Astrocyte (in vitro differentiated cells and primary cell): Measurements from ENCODE around the gene HSPB2. TPM values are rescaled to one million over a fixed set of nuclear protein-coding genes. Genes with fewer than 3 reads are reported as not detected.

Source experiments
- DNase-seq: peaks from one replicate; pipeline ENCODE4 v3.0.0-alpha.2; 2010; ENCODE audit warnings: low read depth
- FAIRE-seq: peaks from 2 replicates; lab custom pipeline; 2011; peaks lifted over from hg19 to GRCh38; lab: Jason Lieb, UNC
- H2AFZ ChIP-seq: 2 replicates; pipeline ENCODE4 v1.6.0; 2012; ENCODE audit warnings: low read depth, low read length, inconsistent platforms
- H3K27ac ChIP-seq: 2 replicates; pipeline ENCODE4 v1.5.1; 2011; ENCODE audit warnings: low read depth, low read length, inconsistent platforms
- H3K27me3 ChIP-seq: 2 replicates; pipeline ENCODE4 v1.6.0; 2011; ENCODE audit warnings: low read length, inconsistent platforms; ENCODE audit not compliant: insufficient read depth
- H3K36me3 ChIP-seq: 2 replicates; pipeline ENCODE4 v1.5.1; 2011; ENCODE audit warnings: low read length, inconsistent platforms; ENCODE audit not compliant: insufficient read depth
- H3K4me1 ChIP-seq: 2 replicates; pipeline ENCODE4 v1.5.1; 2011; ENCODE audit warnings: low read length, inconsistent platforms; ENCODE audit not compliant: insufficient read depth
- H3K4me2 ChIP-seq: 2 replicates; pipeline ENCODE4 v1.6.0; 2012; ENCODE audit warnings: low read length, inconsistent platforms
- H3K4me3 ChIP-seq: 2 replicates; pipeline ENCODE4 v1.5.1; 2011; ENCODE audit warnings: low read depth, mild to moderate bottlenecking, low read length, inconsistent platforms; ENCODE audit not compliant: insufficient read depth
- H3K79me2 ChIP-seq: 2 replicates; pipeline ENCODE4 v1.6.0; 2012; ENCODE audit warnings: mild to moderate bottlenecking, low read length, inconsistent platforms; ENCODE audit not compliant: insufficient read depth
- H3K9ac ChIP-seq: 2 replicates; pipeline ENCODE4 v1.6.0; 2012; ENCODE audit warnings: mild to moderate bottlenecking, low read length, inconsistent platforms
- H3K9me3 ChIP-seq: 2 replicates; pipeline ENCODE4 v1.5.1; 2012; ENCODE audit warnings: low read depth, mild to moderate bottlenecking, low read length, inconsistent platforms; ENCODE audit not compliant: insufficient read depth
- H4K20me1 ChIP-seq: 2 replicates; pipeline ENCODE4 v1.6.0; 2012; ENCODE audit warnings: low read length, inconsistent platforms; ENCODE audit not compliant: insufficient read depth
- H3K27ac Mint-ChIP-seq: one replicate; pipeline ENCODE4 v1.8.0; 2021; ENCODE audit warnings: mild to moderate bottlenecking, mixed read lengths; ENCODE audit not compliant: unreplicated experiment
- H3K27me3 Mint-ChIP-seq: one replicate; pipeline ENCODE4 v1.8.0; 2021; ENCODE audit warnings: low read depth, mixed read lengths; ENCODE audit not compliant: unreplicated experiment
- H3K36me3 Mint-ChIP-seq: one replicate; pipeline ENCODE4 v1.8.0; 2021; ENCODE audit warnings: low read depth, mixed read lengths; ENCODE audit not compliant: unreplicated experiment
- H3K4me1 Mint-ChIP-seq: one replicate; pipeline ENCODE4 v1.8.0; 2021; ENCODE audit warnings: low read depth, mixed read lengths; ENCODE audit not compliant: unreplicated experiment
- H3K4me3 Mint-ChIP-seq: one replicate; pipeline ENCODE4 v1.8.0; 2021; ENCODE audit warnings: mild to moderate bottlenecking, moderate library complexity, mixed read lengths; ENCODE audit not compliant: unreplicated experiment
- H3K9me3 Mint-ChIP-seq: one replicate; pipeline ENCODE4 v1.8.0; 2021; ENCODE audit warnings: mild to moderate bottlenecking, mixed read lengths; ENCODE audit not compliant: unreplicated experiment
- CTCF ChIP-seq: IDR thresholded peaks from 2 replicates; pipeline ENCODE4 v1.5.1; 2011; ENCODE audit warnings: low read depth, mild to moderate bottlenecking, inconsistent platforms, low read length, moderate library complexity; ENCODE audit not compliant: insufficient read depth
- EZH2 ChIP-seq: IDR thresholded peaks from 2 replicates; pipeline ENCODE4 v1.6.1; 2012; ENCODE audit warnings: mild to moderate bottlenecking, low read length, inconsistent platforms; ENCODE audit not compliant: insufficient read depth
- total RNA-seq: library from RNA; stranded (reverse); gene quantifications from 2 replicates; pipeline ENCODE4 v1.2.1, GENCODE V29; 2021

The HSPB2 gene
- total RNA-seq, 1 donor from 2014 or later: not detected

GRCh38 chr11:111917788-111918187 is 5.3 kb downstream of the HSPB2 start:
- no peak overlapping the region for H3K27ac ChIP-seq
- H3K36me3 ChIP-seq: no peaks in the 10 kb centered on the region
- H3K4me1 ChIP-seq: peaks cover 11% of the 10 kb centered on the region
- H3K4me3 ChIP-seq: no peak overlapping the region
- Mint-ChIP-seq H3K9me3 (no peaks in the 10 kb centered on the region), H3K4me3 (no peak overlapping the region), H3K36me3 (no peaks in the 10 kb centered on the region), H3K27ac (no peak overlapping the region), H3K4me1 (no peaks in the 10 kb centered on the region), H3K27me3 (peaks cover 8% of the 10 kb centered on the region)
- H3K27me3 ChIP-seq: no peaks in the 10 kb centered on the region
- H3K79me2 ChIP-seq: no peaks in the 10 kb centered on the region
- no peak overlapping the region for H2AFZ ChIP-seq
- no peak for TF ChIP-seq CTCF
- no peak for TF ChIP-seq EZH2
- no peaks in the 10 kb centered on the region for H4K20me1 ChIP-seq
- no peak for FAIRE-seq
- no peak overlapping the region for H3K9ac ChIP-seq
- no peaks in the 10 kb centered on the region for H3K9me3 ChIP-seq
- H3K4me2 ChIP-seq: no peak overlapping the region
- DNase-seq: no peak

- H3K9me3 ChIP-seq: no peaks in the 10 kb centered on the region
- DNase-seq (no peak), FAIRE-seq (no peak)
- Mint-ChIP-seq H3K27ac (no peak within 1 kb of the TSS), H3K4me3 (no peak within 1 kb of the TSS), H3K27me3 (peaks cover 8% of the 10 kb centered on the region), H3K36me3 (no peaks in the 10 kb centered on the region), H3K9me3 (no peaks in the 10 kb centered on the region), H3K4me1 (peaks cover 4% of the 10 kb centered on the region)
- no peak within 1 kb of the TSS for H3K9ac ChIP-seq
- H3K4me1 ChIP-seq: peaks cover 18% of the 10 kb centered on the region
- H3K27me3 ChIP-seq: no peaks in the 10 kb centered on the region
- no peaks in the 10 kb centered on the region for H3K36me3 ChIP-seq
- peak within 1 kb of the TSS; percentile 69 for H2AFZ ChIP-seq
- no peak for TF ChIP-seq CTCF
- no peak for TF ChIP-seq EZH2
- no peak within 1 kb of the TSS for H3K27ac ChIP-seq
- no peaks in the 10 kb centered on the region for H4K20me1 ChIP-seq
- no peak within 1 kb of the TSS for H3K4me3 ChIP-seq
- no peaks in the 10 kb centered on the region for H3K79me2 ChIP-seq
- peak within 1 kb of the TSS; percentile 67 for H3K4me2 ChIP-seq
These were observed 6.1 kb downstream of the HSPB2 start, which contains the start of gene C11orf52 for GRCh38 chr11:111918390-111919256. Gene C11orf52, plus strand, starts transcription at chr11:111918913. Its CDS starts 60 bp downstream, at chr11:111918973.

DNA sequence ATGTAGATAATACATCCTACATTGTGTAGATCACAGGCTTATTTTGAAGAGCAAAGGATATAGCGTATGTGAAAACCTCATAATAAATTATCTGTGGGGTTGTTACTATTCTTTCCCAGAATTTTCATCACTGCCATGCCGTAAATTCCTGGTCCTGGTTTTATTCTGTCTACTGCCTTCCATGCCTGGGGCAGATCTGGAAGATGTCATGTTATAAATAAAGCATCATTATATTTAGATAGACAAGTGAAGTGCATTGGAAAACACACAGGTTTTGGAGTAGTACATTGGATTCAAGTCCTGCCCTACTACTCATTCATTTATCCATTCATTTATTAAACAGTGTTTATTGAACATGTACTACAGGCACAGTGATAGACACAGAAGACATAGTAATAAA is 8.4 kb downstream of the HSPB2 start:
- no peak overlapping the region for H3K4me3 ChIP-seq
- H3K4me1 ChIP-seq: peaks cover 12% of the 10 kb centered on the region
- no peak overlapping the region for H2AFZ ChIP-seq
- no peaks in the 10 kb centered on the region for H3K27me3 ChIP-seq
- no peak overlapping the region for H3K4me2 ChIP-seq
- Mint-ChIP-seq H3K9me3 (no peaks in the 10 kb centered on the region), H3K4me1 (peaks cover 4% of the 10 kb centered on the region), H3K36me3 (no peaks in the 10 kb centered on the region), H3K27ac (no peak overlapping the region), H3K27me3 (peaks cover 4% of the 10 kb centered on the region), H3K4me3 (no peak overlapping the region)
- H3K9ac ChIP-seq: no peak overlapping the region
- no peaks in the 10 kb centered on the region for H3K36me3 ChIP-seq
- no peaks in the 10 kb centered on the region for H3K79me2 ChIP-seq
- TF ChIP-seq EZH2: no peak
- TF ChIP-seq CTCF: no peak
- no peak for DNase-seq
- no peaks in the 10 kb centered on the region for H3K9me3 ChIP-seq
- H3K27ac ChIP-seq: no peak overlapping the region
- FAIRE-seq: no peak
- no peaks in the 10 kb centered on the region for H4K20me1 ChIP-seq
